Right ventricle myocardium inferior (tissue), 1 donor: ENCODE data around the gene RBMS3. TPM values are rescaled to one million over a fixed set of nuclear protein-coding genes. Genes with fewer than 3 reads are reported as not detected.

ENCODE experiments used
- ATAC-seq: fragments of 200-7000 bp; cut with Tn5 transposase; one replicate; pipeline ENCODE4 v1.9.1; 2020; ENCODE audit warnings: mild to moderate bottlenecking, moderate library complexity
- DNase-seq: peaks from one replicate; pipeline ENCODE4 v3.0.0; 2021; ENCODE audit errors: missing footprints
- intact Hi-C: fragments of 100-400 bp; cut with DNase I; formaldehyde crosslinking; loops from one replicate; pipeline ENCODE4 v1.11.0; 2022
- total RNA-seq: library from RNA; stranded (reverse); fragmentation: NEBNext Ultra II Directional; extraction: Animal tissue kit (Norgen Biotek cat#: 25700); gene quantifications from one replicate; pipeline ENCODE4 v1.2.1, GENCODE V29; 2021
- donor health status: DM: no; HTN: yes; CAD: no; lungs with severe emphysema.

RBMS3 gene
- total RNA-seq, 1 donor from 2014 or later, result 32.7 TPM

GRCh38 chr3:29606416-29606815 is 325.5 kb downstream of the RBMS3 start:
- intact Hi-C loops, result no loop called here
- ATAC-seq, result no peak
- no peak for DNase-seq

- DNase-seq (no peak), ATAC-seq (no peak)
- intact Hi-C loops, result no loop called here
Observed at GRCh38 chr3:29608414-29609327, 327.8 kb downstream of the RBMS3 start.

- no peak for ATAC-seq
- intact Hi-C loops, result no loop called here
- DNase-seq, result no peak
Observed at GRCh38 chr3:29609328-29609811, 328.5 kb downstream of the RBMS3 start.

- no peak for ATAC-seq
- no peak for DNase-seq
- intact Hi-C loops, result no loop called here
Observed at GRCh38 chr3:29610781-29611180, 329.9 kb downstream of the RBMS3 start.

- intact Hi-C loops, result no loop called here
- no peak for ATAC-seq
- no peak for DNase-seq
Observed at GRCh38 chr3:29611252-29611651, 330.4 kb downstream of the RBMS3 start.

- DNase-seq, result no peak
- ATAC-seq, result no peak
- intact Hi-C loops, result no loop called here
Observed at GRCh38 chr3:29612536-29612935, 331.7 kb downstream of the RBMS3 start.

- DNase-seq (no peak), ATAC-seq (no peak)
- intact Hi-C loops, result no loop called here
Observed at GRCh38 chr3:29614954-29615353, 334.1 kb downstream of the RBMS3 start.

- DNase-seq (no peak), ATAC-seq (peak; percentile 72)
- intact Hi-C loops, result no loop called here
Observed at GRCh38 chr3:29618395-29619282, 337.8 kb downstream of the RBMS3 start.

GRCh38 chr3:29619676-29620075 is 338.8 kb downstream of the RBMS3 start:
- intact Hi-C loops, result no loop called here
- DNase-seq, result no peak
- no peak for ATAC-seq

- intact Hi-C loops, result no loop called here
- DNase-seq, result no peak
- ATAC-seq, result no peak
Observed at GRCh38 chr3:29627136-29628117, 346.6 kb downstream of the RBMS3 start.

- intact Hi-C loops, result no loop called here
- ATAC-seq, result no peak
- no peak for DNase-seq
Observed at GRCh38 chr3:29628795-29629194, 347.9 kb downstream of the RBMS3 start.

- intact Hi-C loops, result no loop called here
- DNase-seq, result no peak
- ATAC-seq, result no peak
Observed at GRCh38 chr3:29635888-29636287, 355.0 kb downstream of the RBMS3 start.

- DNase-seq, result no peak
- no peak for ATAC-seq
- intact Hi-C loops, result no loop called here
Observed at GRCh38 chr3:29637068-29637467, 356.2 kb downstream of the RBMS3 start.

GRCh38 chr3:29639578-29640290 is 358.9 kb downstream of the RBMS3 start:
- no peak for DNase-seq
- intact Hi-C loops, result loop anchor here (5.0 kb wide), 2 partner anchors 43 to 118 kb away; no protein-coding TSS in a partner anchor
- ATAC-seq, result no peak

- intact Hi-C loops, result loop anchor here (2.0 to 5.0 kb wide), 3 partner anchors 40 to 362 kb away; partner anchors contain the start of gene RBMS3
- DNase-seq (peak; percentile 45), ATAC-seq (peak; percentile 87)
Observed at GRCh38 chr3:29642393-29643033, 361.6 kb downstream of the RBMS3 start.

GRCh38 chr3:29643034-29643425 is 362.2 kb downstream of the RBMS3 start:
- DNase-seq, result no peak
- intact Hi-C loops, result loop anchor here (2.0 to 5.0 kb wide), 3 partner anchors 39 to 362 kb away; partner anchors contain the start of gene RBMS3
- ATAC-seq, result no peak

- DNase-seq (no peak), ATAC-seq (peak; percentile 37)
- intact Hi-C loops, result loop anchor here (5.0 kb wide), 2 partner anchors 38 to 113 kb away; no protein-coding TSS in a partner anchor
Observed at GRCh38 chr3:29644261-29644660, 363.4 kb downstream of the RBMS3 start.
